ENCODE results near the gene CNTFR. TPM values are rescaled to one million over a fixed set of nuclear protein-coding genes. Genes with fewer than 3 reads are reported as not detected.

CNTFR gene
- polyA plus RNA-seq, 1 donor (not counting 4 experiments of a cell fraction or from before 2014, with no cell fraction given) = 0.42 TPM

GRCh38 chr9:34555002-34555348, 34.5 kb downstream of the CNTFR start:
- Histone ChIP-seq H3K4me3 (ENCODE audit: control insufficient read depth in 2 of 3, extremely low read depth in 1 of 3, insufficient read depth in 2 of 3, low read depth in 1 of 3, low read length in 3 of 3) (no peak overlapping the region), H3K9me3 (ENCODE audit: control insufficient read depth, low read depth, low read length) (no peaks in the 10 kb centered on the region), H2AFZ (ENCODE audit: control insufficient read depth, low read length) (no peak overlapping the region), H3K79me2 (ENCODE audit: control insufficient read depth, insufficient read depth, low read length) (no peaks in the 10 kb centered on the region), H3K27me3 (ENCODE audit: control insufficient read depth, extremely low read depth, insufficient read depth, low read length) (peaks cover 50% of the 10 kb centered on the region), H4K20me1 (ENCODE audit: control insufficient read depth, extremely low read depth, insufficient read depth, low read length) (peaks cover 5% of the 10 kb centered on the region), H3K4me1 (ENCODE audit: control insufficient read depth, extremely low read depth, insufficient read depth, low read length) (peaks cover 2% of the 10 kb centered on the region), H3K27ac (ENCODE audit: control insufficient read depth, insufficient read depth, low read length) (no peak overlapping the region), H3K9me1 (ENCODE audit: control insufficient read depth, extremely low read depth, insufficient read depth, low read length) (no peaks in the 10 kb centered on the region), H3K9ac (ENCODE audit: control insufficient read depth, extremely low read depth, insufficient read depth, low read length) (no peak overlapping the region), H3K4me2 (ENCODE audit: control insufficient read depth, extremely low read depth, insufficient read depth, low read depth, low read length) (no peak overlapping the region), H3K36me3 (ENCODE audit: control insufficient read depth in 2 of 2, extremely low read depth in 1 of 2, insufficient read depth in 2 of 2, low read length in 2 of 2) (no peaks in the 10 kb centered on the region)
- FAIRE-seq = no peak
- DNase-seq (ENCODE audit: low read depth, low spot score) = no peak
- dilution Hi-C loops (cut with MboI; ENCODE audit: extremely low pct_ligation_motif_present, low sequenced_read_pairs) = no loop called here
- TF ChIP-seq, protein P1, sequence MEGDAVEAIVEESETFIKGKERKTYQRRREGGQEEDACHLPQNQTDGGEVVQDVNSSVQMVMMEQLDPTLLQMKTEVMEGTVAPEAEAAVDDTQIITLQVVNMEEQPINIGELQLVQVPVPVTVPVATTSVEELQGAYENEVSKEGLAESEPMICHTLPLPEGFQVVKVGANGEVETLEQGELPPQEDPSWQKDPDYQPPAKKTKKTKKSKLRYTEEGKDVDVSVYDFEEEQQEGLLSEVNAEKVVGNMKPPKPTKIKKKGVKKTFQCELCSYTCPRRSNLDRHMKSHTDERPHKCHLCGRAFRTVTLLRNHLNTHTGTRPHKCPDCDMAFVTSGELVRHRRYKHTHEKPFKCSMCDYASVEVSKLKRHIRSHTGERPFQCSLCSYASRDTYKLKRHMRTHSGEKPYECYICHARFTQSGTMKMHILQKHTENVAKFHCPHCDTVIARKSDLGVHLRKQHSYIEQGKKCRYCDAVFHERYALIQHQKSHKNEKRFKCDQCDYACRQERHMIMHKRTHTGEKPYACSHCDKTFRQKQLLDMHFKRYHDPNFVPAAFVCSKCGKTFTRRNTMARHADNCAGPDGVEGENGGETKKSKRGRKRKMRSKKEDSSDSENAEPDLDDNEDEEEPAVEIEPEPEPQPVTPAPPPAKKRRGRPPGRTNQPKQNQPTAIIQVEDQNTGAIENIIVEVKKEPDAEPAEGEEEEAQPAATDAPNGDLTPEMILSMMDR (optimal IDR thresholded peaks at IDR 0.05 in 1 of 3, IDR thresholded peaks at IDR 0.05 in 1 of 3, conservative IDR thresholded peaks at IDR 0.05 in 1 of 3; ENCODE audit: extremely low read depth in 1 of 3, insufficient read depth in 2 of 3, low read length in 3 of 3) = no peak
- peak; percentile 44 for TF ChIP-seq EZH2 (IDR thresholded peaks at IDR 0.05; ENCODE audit: low read length)

GRCh38 chr9:34554211-34555001, 35.1 kb downstream of the CNTFR start:
- Histone ChIP-seq H3K27me3 (ENCODE audit: control insufficient read depth, extremely low read depth, insufficient read depth, low read length) (peaks cover 52% of the 10 kb centered on the region), H3K79me2 (ENCODE audit: control insufficient read depth, insufficient read depth, low read length) (no peaks in the 10 kb centered on the region), H4K20me1 (ENCODE audit: control insufficient read depth, extremely low read depth, insufficient read depth, low read length) (peaks cover 5% of the 10 kb centered on the region), H3K9ac (ENCODE audit: control insufficient read depth, extremely low read depth, insufficient read depth, low read length) (no peak overlapping the region), H3K9me1 (ENCODE audit: control insufficient read depth, extremely low read depth, insufficient read depth, low read length) (no peaks in the 10 kb centered on the region), H3K36me3 (ENCODE audit: control insufficient read depth in 2 of 2, extremely low read depth in 1 of 2, insufficient read depth in 2 of 2, low read length in 2 of 2) (no peaks in the 10 kb centered on the region), H3K9me3 (ENCODE audit: control insufficient read depth, low read depth, low read length) (no peaks in the 10 kb centered on the region), H2AFZ (ENCODE audit: control insufficient read depth, low read length) (no peak overlapping the region), H3K4me2 (ENCODE audit: control insufficient read depth, extremely low read depth, insufficient read depth, low read depth, low read length) (no peak overlapping the region), H3K27ac (ENCODE audit: control insufficient read depth, insufficient read depth, low read length) (no peak overlapping the region), H3K4me1 (ENCODE audit: control insufficient read depth, extremely low read depth, insufficient read depth, low read length) (no peaks in the 10 kb centered on the region), H3K4me3 (ENCODE audit: control insufficient read depth in 2 of 3, extremely low read depth in 1 of 3, insufficient read depth in 2 of 3, low read depth in 1 of 3, low read length in 3 of 3) (no peak overlapping the region)
- dilution Hi-C loops (cut with MboI; ENCODE audit: extremely low pct_ligation_motif_present, low sequenced_read_pairs) = no loop called here
- DNase-seq (ENCODE audit: low read depth, low spot score) (no peak), FAIRE-seq (no peak)
- peak; percentile 63 for TF ChIP-seq EZH2 (IDR thresholded peaks at IDR 0.05; ENCODE audit: low read length)
- TF ChIP-seq, protein P1 (optimal IDR thresholded peaks at IDR 0.05 in 1 of 3, IDR thresholded peaks at IDR 0.05 in 1 of 3, conservative IDR thresholded peaks at IDR 0.05 in 1 of 3; ENCODE audit: extremely low read depth in 1 of 3, insufficient read depth in 2 of 3, low read length in 3 of 3) = no peak
